Vagina (tissue), 2 donors: ENCODE measurements around the gene FAF1.

Experiments
- CTCF ChIP-seq, 3 experiments: fragments of 450-650 bp in 2 of 3; fragments of 200-600 bp in 1 of 3; sonication (generic) in 1 of 3; IDR thresholded peaks; one replicate each; pipeline ENCODE4 v1.5.1; 2017 to 2019; ENCODE audit warnings: antibody characterized with exemption in 3 of 3, mild to moderate bottlenecking in 2 of 3, moderate library complexity in 2 of 3
- POLR2AphosphoS5 ChIP-seq, 2 donors: sonication (generic); formaldehyde crosslinking; IDR thresholded peaks; one replicate each; pipeline ENCODE4 v1.9.0; 2017; ENCODE audit warnings: antibody characterized with exemption in 2 of 2, mild to moderate bottlenecking in 2 of 2, low read depth in 1 of 2; ENCODE audit not compliant: insufficient read depth in 1 of 2

- no peak for TF ChIP-seq CTCF (IDR thresholded peaks at IDR 0.05)
- no peak for TF ChIP-seq POLR2AphosphoS5 (IDR thresholded peaks at IDR 0.05; ENCODE audit: insufficient read depth in 1 of 2, low read depth in 1 of 2)
Observed at GRCh38 chr1:50780797-50781196, 179.3 kb downstream of the FAF1 start.
